AG04450 (cell line): Measurements from ENCODE around the gene ALOX15. TPM values are rescaled to one million over a fixed set of nuclear protein-coding genes. Genes with fewer than 3 reads are reported as not detected.
"Not testable (repeated sequence)": the region's sequence is repeated elsewhere in the genome, so short reads cannot be mapped to it uniquely, and the experiment has no call there.

Source experiments
- CTCF ChIA-PET: fragments of 300-600, 350-600 bp; formaldehyde crosslinking; extraction: SDS; loops from one replicate; lab custom pipeline; 2022; ENCODE audit warnings: antibody characterized with exemption, inconsistent platforms; lab: Charles Lee
- POLR2A ChIA-PET: fragments of 350-600 bp; formaldehyde crosslinking; extraction: SDS; loops from one replicate; lab custom pipeline; 2021; ENCODE audit warnings: antibody characterized with exemption, inconsistent platforms; lab: Yijun Ruan, JAX
- DNase-seq: peaks from one replicate; pipeline ENCODE4 v3.0.0-alpha.2; 2011; ENCODE audit warnings: low read depth, low spot score
- H3K27ac ChIP-seq: one replicate; pipeline ENCODE4 v1.5.1; 2012; ENCODE audit warnings: low read depth, low read length, control low read depth
- H3K27me3 ChIP-seq: one replicate; pipeline ENCODE4 v1.6.0; 2012; ENCODE audit warnings: low read length; ENCODE audit not compliant: control insufficient read depth, insufficient read depth
- H3K4me3 ChIP-seq: 2 replicates; pipeline ENCODE4 v1.5.1; 2011; ENCODE audit warnings: mild to moderate bottlenecking, low read depth, low read length, control low read depth
- H3K9me3 ChIP-seq: 2 replicates; pipeline ENCODE4 v1.5.1; 2012; ENCODE audit warnings: low read length; ENCODE audit not compliant: control insufficient read depth, insufficient read depth
- CTCF ChIP-seq: IDR thresholded peaks from 2 replicates; pipeline ENCODE4 v1.5.1; 2011; ENCODE audit warnings: low read depth, low read length, control low read depth, inconsistent platforms
- polyA plus RNA-seq: library from polyadenylated mRNA; depleted of rRNA; stranded (reverse); fragments of >200 nt; gene quantifications from 2 replicates; pipeline ENCODE4 v1.2.3, GENCODE V29; 2011

Gene ALOX15
- polyA plus RNA-seq, 1 experiment, result not detected

DNA sequence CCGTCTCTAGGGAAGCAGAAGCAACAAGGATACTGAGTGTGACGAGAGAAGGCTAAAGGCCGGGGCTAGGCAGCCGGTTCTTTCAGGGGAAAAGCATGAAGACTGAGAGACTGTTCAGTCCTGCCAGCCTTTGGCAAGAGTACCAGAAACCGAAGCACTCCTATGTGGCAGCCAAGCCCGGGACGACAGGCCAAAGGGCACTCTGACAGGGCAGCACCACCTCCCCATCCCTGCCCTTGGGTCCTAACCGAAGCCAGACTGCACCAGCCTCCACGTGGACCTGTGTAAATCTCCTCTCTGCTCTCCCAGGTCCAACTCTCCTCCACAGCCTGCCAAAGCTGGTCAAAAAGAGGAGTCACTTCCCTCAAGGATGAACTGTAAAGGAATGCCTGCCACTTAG, 23.5 kb upstream of the ALOX15 start:
- Histone ChIP-seq H3K4me3 (no peak overlapping the region), H3K27ac (no peak overlapping the region), H3K9me3 (no peaks in the 10 kb centered on the region; the same call in 1 of the 2 replicates), H3K27me3 (peaks cover 22% of the 10 kb centered on the region)
- TF ChIP-seq CTCF, result no peak
- POLR2A ChIA-PET, result no interaction called here
- CTCF ChIA-PET, result no interaction called here
- DNase-seq, result no peak

DNA sequence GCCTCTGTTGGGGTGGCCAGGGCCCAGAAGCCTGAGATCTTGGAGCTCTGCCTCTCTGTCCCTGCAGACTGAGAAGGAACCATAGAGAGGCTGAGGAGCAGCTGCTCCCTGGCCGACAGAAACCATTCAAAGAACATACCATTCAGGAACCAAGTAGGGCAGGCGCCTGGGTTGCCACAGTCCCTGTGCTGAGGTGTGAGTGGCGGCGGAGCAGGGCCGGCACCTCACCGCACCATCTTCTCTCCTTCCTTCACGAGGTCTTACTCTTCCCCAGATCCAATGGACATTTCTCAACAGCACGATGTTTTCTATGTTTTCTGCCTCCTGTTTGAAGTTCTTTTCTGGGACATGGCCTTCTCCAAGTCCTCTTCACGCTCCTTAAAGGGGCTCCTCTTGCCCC, 22.8 kb upstream of the ALOX15 start:
- H3K9me3 ChIP-seq, result no peaks in the 10 kb centered on the region; the same call in 1 of the 2 replicates
- TF ChIP-seq CTCF, result no peak
- H3K4me3 ChIP-seq, result no peak overlapping the region
- DNase-seq, result no peak
- ChIA-PET CTCF (no interaction called here), POLR2A (no interaction called here)
- peaks cover 22% of the 10 kb centered on the region for H3K27me3 ChIP-seq
- H3K27ac ChIP-seq, result no peak overlapping the region

DNA sequence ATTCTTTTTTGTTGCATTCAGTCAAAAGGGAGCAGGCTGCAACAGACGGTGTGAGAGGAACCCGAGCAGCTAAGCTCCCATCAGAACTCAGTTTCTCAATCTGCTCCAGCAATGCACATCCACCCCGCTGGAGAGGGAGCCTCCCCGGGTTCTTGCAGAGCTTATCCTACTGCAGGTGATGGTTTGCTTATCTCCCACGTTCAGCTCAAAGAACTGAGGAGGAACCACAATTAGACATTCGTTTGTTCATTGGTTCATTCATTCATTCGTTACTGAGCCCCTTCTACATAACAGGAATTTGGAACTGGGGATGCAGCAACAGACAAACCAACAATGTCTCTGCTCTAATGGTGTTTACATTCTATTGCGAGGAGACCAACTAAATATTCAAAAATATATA, 22.2 kb upstream of the ALOX15 start:
- peaks cover 22% of the 10 kb centered on the region for H3K27me3 ChIP-seq
- DNase-seq, result no peak
- TF ChIP-seq CTCF, result no peak
- H3K4me3 ChIP-seq, result no peak overlapping the region
- POLR2A ChIA-PET, result no interaction called here
- H3K27ac ChIP-seq, result no peak overlapping the region
- H3K9me3 ChIP-seq, result no peaks in the 10 kb centered on the region; the same call in 1 of the 2 replicates
- CTCF ChIA-PET, result interaction anchor here (0.6 kb wide), 1 partner anchor 55 kb away, joined by 5 read pairs; no protein-coding TSS in a partner anchor

DNA sequence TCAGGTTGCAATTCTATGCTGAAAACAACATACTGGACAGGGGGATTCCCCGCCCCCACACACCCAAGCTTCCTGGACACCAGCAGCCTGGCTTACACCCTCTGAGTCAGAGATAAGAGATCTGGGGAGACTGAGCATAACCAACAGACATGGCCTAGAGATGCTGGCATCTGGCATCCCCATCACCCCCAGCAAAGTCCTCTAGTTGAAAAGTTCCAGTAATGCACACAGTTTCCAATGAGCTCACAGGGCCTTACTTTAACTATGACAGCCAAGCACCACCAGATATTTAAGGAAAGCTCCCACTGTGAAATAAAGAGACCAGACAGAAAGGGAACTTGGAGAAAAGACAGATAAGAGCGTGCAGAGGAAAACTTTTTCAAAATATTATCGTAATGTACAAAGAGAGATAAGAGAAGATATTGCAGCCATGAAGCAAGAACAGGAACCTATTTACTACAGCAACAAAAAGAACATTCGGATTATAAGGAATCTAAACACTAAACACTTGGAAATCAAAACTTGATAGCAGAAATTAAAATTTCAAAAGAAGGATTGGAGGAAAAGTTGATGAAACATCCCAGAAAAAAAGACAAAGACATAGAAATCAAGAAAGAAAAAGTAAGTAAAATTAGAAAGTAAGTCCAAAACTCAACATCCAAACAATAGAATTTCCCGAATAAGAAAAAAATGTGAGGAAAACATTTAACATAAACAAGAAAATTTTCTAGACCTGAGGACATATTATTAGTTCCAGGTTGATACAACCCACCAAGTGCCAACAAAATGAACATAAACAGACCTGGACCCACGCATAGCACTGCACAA, 17.2 kb upstream of the ALOX15 start:
- TF ChIP-seq CTCF, result no peak
- Histone ChIP-seq H3K4me3 (no peak overlapping the region), H3K27me3 (peaks cover 10% of the 10 kb centered on the region), H3K9me3 (peaks cover 3% of the 10 kb centered on the region; the same call in 1 of the 2 replicates), H3K27ac (no peak overlapping the region)
- ChIA-PET POLR2A (no interaction called here), CTCF (interaction anchor here (0.6 kb wide), 2 partner anchors 32 to 250 kb away, joined by 3 to 4 read pairs; no protein-coding TSS in a partner anchor)
- DNase-seq, result peak; percentile 7

DNA sequence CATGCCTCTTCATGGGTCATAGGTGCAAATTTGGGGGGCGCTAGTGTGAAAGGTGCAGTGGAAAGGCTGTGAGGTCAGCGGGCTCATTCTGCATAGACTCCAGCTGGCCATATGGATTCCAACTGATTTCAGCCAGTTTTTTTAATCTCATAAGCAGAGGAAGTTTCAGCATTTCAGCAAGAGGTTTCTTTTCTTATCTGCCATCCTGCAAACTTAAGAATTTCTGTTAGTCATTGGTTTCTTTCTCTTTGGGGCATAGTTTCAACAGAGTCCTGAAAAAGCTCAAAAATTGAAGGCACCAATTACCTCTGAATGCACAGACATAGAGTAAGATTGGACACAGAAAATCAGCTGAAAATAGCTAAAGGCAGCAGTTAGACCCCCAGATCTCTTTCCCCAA, 16.2 kb upstream of the ALOX15 start:
- no peak for DNase-seq

GRCh38 chr17:4655933-4656332, 14.5 kb upstream of the ALOX15 start:
- CTCF ChIA-PET, result interaction anchor here (0.6 kb wide), 1 partner anchor 88 kb away, joined by 4 read pairs; no protein-coding TSS in a partner anchor
- DNase-seq, H3K9me3 ChIP-seq, H3K27ac ChIP-seq, H3K4me3 ChIP-seq, POLR2A ChIA-PET, H3K27me3 ChIP-seq: not testable (repeated sequence)

More for the DNA sequence above, 16.2 kb upstream of the ALOX15 start:
- no peak for TF ChIP-seq CTCF
- Histone ChIP-seq H3K4me3 (no peak overlapping the region), H3K9me3 (peaks cover 3% of the 10 kb centered on the region; the same call in 1 of the 2 replicates), H3K27me3 (peaks cover 8% of the 10 kb centered on the region), H3K27ac (no peak overlapping the region)
- ChIA-PET POLR2A (no interaction called here), CTCF (interaction anchor here (0.9 kb wide), 1 partner anchor 91 kb away, joined by 3 read pairs; no protein-coding TSS in a partner anchor)
